Stimulated activated CD8-positive, alpha-beta memory T cell treated with anti-CD3 and anti-CD28 coated beads, Interleukin-15, amount 100 ng/mL, for 4 hours (primary cell): ENCODE data around the gene ASPG.

Experiments
- DNase-seq, 2 donors: peaks; one replicate each; pipeline ENCODE4 v3.0.0-alpha.2; 2020; ENCODE audit warnings: low read depth in 2 of 2

Gene ASPG

DNA sequence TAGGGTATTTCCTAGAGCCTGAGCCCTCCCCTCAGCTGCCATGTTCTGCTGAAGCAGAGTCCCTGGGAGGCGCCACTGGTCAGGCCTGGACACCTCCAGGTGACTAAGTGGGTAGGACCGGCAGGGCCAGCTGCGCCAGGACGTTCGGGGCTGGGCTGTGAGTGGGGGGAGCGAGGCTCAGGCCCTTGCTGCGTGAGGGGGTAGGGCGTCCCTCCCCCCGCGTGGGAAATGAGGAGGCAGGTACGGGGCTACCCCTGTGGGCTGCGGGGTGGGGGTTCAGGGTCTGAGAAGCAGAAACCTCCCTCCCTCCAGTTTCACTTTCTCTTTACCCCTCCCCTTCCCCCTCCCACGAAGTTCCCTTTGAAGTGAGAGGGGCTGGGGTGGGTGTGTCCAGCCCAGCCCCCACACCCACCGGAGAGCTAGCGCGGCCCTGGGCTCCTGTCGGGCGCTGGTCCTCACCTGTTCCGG is 30.8 kb downstream of the ASPG start:
- DNase-seq = no peak

DNA sequence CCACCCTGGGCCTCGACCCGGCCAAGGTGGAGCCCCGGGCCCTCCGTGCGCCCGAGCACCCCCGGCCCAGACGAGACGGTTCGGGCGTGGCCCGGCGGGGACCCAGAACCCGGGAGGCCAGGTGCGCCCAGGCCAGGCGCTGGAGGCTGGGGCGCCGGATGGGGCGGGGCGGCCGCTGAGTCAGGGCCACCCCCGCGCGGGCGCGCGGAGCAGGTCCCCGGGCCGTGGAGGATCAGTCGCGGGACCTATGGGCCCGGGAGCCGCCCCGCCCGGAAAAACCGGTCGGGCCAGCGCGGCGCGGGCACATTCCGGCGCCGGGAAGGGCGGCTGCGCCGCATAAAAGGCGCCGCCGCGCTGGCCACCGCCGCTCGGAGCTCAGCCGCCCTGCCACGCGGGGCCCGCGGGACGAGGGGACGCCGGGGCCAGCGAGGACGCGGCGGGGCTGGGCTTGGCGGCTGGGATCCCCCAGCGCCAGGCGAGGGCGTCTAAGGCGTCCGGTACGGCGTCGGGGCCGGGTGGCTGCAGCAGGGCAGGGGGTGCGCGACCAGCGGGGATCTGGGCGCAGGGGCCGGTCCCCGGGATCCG is 31.3 kb downstream of the ASPG start:
- no peak for DNase-seq

DNA sequence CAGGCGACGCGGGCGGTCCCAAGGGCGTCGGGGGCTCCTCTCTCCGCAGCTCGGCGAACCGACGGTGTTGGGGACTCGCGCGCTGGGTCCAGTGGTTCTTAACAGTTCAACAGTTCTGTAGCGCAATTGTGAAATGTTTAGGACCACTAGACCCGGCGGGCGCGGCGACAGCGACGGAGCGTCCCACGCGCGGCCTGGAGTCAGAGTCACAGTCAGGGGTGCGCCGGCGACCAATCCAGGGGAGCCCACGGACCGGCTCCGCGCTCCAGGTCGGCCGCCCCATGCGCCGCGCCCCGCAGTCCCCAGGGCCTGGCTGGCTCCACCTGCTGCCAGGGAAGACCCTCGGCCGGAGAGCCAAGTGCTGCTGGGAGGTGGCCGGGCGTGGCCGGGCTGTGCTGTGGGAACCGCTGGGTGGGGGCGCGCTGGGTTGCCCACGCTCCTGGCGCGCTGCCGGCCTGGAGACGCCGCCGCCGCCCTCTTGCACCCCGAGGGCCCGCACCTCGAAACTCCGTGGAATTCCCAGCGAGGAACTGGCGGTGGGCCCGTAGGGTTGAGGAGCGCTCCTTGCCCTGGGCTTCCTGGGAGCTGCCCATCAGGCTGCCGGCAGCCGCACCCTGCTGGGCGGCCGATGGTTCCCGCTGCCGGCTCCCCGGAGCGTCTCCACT is 32.0 kb downstream of the ASPG start:
- DNase-seq = no peak

DNA sequence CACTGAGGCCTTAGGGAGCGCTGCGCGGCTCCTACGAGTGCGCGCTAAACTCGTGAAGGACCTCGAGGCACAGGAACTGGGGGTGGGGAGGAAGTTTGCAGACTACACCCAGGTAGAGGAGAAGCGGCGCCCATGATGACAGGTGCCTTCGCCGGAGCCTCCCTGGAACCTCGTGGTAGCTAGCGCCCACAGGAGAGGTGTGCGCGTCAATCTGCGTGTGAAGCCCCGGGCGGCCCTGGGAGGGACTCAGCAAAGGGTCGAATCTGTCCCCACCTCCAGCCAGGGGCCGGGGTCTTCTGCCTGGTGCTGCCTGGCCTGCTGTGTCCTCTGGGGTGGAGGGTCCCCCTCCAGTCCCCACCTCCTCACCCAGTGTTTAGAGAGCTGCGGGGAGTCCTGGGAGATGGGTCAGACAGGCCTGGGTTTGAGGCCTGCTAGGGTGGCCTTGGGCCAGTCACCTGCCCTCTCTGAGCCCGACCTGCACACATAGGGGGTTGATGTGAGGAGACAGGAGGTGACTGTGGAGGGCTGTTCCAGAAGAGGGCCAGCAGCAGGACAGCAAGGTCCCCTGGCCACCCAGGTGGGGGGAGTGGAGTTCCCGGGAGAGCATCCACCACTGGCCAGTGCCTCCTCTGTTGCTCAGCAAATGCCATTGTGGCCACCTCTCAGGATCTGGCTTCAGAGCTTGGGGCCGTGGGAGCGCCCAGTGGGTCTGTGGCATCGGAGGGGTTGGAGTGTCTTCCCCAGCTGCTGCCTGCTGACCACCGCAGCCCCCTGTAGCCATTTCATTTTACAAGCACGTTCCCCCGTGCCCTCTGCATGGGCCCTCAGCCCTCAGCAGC is 32.7 kb downstream of the ASPG start:
- no peak for DNase-seq

DNA sequence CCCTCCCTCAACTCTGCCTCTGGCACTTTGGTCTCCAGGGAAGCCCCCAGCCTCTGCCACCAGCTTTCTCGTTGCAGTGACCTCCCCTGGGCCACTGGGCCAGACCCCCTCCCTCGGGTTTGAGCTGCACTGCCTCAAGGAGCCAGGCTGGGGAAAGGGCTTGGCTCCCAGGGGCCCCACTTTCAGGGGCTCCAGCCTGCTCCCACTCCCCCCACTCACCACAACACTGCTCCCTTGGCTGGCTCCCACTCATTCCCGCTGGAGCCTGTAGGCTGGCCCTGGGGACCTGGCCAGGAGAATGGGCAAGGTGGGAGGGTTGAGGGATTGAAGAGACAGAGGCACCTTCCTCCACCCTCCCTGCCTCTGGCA is 33.6 kb downstream of the ASPG start:
- DNase-seq = no peak

DNA sequence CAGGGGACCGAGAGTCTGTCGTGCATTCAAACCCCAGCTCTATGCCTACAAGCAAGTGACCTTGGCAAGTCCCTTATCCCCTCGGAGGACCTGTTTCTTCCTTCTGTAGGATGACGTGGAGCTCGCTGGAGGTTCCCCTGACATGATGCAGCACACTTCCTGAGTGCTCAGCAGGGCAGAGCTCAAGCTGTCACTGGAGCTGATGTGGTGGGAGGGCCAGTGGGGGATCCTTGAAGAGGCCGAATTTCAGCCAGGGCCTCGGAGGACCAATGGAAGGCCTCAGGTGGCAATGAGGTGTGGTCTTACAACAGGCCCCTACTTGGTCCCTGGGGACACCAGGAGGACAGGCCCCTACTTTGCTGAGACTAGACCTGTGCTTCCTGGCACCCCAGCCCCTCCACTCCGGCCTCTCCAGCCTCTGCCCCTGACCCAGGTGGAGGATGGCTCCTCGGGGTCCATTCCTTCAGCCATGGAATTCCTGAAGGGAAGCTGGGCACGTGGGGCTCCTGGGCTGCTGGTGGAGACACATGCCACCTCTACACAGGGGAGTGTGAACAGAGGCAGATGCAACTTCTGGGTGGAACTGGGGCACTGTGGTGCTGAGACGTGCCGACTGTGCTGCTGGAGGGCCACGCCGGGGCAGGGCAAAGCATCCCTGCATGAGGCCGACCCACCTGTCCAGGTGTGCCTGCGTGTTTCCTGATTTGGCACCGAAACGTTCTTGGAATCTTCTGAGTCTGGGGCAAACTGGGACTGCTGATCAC is 34.2 kb downstream of the ASPG start:
- no peak for DNase-seq

- no peak for DNase-seq
These were observed 34.8 kb downstream of the ASPG start for GRCh38 chr14:104120281-104120741.

- DNase-seq = no peak
These were observed 35.6 kb downstream of the ASPG start for GRCh38 chr14:104121142-104121541.

- no peak for DNase-seq
These were observed 38.4 kb downstream of the ASPG start for GRCh38 chr14:104123879-104124278.

DNA sequence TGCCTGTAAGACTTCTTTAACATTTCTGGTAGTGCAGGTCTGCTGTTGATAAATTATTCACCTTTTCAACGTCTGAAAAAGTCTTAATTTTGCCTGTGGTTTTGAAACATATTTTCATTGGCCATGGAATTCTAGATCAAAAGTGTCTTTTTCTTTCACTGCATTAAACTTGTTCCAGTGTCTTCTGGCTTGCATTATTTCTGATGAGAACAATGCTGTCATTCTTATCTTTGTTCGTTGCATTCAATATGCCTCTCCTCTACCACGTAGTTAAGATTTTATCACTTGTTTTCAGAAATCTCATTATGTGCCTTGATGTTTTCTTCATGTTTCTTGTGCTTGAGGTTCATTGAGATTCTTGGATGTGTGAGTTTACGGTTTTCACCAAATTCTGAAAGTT is 39.5 kb downstream of the ASPG start:
- no peak for DNase-seq

- DNase-seq = no peak
These were observed 41.3 kb downstream of the ASPG start for GRCh38 chr14:104126753-104127152.

GRCh38 chr14:104128981-104129380 is 43.5 kb downstream of the ASPG start:
- DNase-seq = no peak

GRCh38 chr14:104129556-104129955 is 44.1 kb downstream of the ASPG start:
- DNase-seq = no peak

DNA sequence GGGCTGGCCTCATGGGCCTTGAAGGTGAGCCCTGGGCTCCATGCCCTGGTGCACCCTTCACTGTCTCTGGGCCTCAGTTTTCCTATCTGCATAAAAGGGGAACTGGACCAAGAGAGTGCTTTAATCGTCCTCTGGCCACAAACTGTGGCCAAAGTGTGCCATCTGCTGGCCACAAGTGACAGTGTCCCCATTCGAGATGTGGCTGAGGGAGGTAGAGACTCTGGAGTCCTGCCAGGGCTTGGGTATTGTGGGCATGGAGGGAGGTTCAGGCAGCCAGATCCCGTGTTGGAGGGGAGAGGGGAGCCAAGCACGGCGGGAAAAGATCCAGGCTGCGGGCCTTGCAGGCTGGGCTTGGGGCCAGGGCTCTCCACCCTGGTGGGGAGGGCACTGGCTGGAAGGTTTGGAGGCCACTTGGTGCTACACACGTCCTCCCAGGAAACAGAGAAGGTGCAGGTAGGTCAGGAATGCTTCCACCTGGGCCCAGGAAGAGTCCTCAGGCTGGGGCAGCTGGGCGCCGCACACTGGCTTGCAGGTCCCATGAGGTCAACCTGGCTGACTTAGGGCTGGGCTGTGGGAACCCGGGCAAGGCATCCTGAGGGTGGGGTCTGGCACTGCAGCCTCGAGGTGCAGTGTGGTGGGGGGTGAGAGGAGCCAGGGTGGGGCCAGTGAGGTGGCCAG is 45.6 kb downstream of the ASPG start:
- DNase-seq = no peak

GRCh38 chr14:104131968-104132732 is 46.6 kb downstream of the ASPG start:
- no peak for DNase-seq

DNA sequence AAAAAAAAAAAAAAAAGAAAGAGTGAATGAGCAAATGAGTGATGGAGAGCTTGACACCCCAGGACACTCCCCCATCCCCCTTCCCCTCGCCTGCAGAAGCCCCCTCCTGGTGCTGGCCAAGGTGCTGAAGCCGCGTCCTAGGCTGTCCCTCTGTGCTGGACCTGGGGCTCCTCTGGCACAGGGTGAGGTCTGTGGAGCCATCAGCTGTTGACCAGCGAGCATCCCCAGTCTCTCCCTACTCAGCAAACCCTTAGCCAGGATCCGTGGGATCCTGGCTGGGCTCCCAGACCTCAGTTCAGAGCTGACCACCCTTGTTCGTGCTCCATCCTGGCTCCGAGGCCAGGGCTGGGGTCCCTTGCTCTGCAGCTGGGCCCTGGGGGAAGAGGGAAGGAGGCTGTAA is 47.5 kb downstream of the ASPG start:
- DNase-seq = no peak

- no peak for DNase-seq
These were observed 48.0 kb downstream of the ASPG start for GRCh38 chr14:104133496-104133895.

DNA sequence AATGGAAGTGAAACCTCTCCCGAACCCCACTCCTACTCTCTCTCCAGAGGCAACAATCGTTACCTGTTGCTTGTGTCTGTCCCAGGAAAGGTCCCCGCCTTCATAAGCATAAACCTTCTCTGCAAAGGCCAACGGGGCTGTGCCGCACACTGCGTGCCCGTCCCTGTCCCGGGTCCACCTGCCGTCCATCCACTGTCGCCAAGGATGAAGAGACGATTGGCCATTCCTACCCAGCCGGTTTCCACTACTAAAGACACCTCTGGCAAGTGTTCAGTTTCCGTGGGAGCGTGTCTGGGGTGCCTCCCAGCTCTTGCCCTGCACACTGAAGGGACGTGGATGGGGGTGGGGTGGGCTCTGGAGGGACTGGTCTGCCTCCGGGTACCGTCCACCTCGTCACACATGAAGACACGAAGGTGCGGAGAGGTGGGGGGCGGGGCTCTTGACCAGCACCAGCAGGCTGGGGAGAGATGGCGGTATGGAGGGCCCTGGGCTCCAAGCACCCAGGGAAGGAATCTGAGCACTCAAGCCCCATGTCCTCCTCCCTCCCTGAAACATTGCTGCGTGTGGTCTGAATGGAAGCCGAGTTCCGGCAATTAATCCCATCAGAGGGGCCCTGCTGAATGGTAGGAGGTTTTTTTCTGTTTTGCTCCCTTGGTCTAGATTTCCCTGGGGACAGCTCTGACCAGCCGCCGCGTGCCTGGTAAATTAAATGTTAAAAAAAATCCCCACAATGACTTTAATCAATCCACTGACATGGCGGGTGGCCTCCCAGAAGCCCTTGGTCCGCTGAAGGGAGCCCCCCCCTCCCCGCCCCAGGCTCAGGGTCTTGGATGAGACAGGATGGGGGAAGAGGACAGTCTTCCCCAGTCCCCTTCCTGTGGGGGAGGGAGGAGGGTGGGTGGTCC is 48.8 kb downstream of the ASPG start:
- no peak for DNase-seq

DNA sequence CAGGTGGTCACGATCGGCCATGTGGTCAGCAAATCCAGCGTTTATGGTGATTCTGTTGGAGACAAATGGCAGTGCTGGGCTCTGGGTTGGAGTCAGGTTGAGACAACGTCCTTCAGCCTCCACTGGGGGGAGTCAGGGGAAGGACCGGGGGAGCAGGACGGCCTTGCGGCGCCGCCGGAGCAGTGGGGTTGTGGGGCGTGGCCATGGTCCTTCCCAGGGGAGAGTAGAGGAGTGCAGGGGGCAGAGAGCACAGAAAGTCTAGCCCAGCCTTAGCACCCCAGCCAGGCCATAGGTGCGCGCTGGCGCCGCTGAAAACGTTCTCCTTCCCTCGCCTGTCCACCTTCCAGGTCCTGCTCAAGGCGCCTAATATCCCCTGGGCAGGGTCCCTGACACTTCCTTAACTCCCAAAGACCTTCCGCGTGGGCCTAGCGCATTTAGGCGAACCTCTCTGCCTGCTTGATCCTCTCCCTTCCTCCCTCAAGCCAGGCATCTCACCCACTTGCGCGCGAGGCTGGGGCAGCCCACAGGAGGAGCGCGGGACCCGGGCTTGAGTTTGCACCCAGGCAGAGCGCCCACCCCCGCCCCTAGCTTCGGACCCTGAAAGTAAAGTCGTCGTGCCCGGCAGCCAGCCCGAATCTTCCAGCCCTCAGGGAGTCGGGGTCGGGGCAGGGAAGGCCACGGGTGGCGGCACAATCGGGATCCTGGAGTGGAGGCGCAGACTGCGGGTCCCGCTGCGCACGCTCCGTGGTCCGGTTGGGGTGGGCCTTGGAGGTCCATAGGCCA is 49.8 kb downstream of the ASPG start:
- DNase-seq = no peak
